GM21619 (cell line): ENCODE data around the gene UCP2.

ENCODE experiments used
- ATAC-seq: cut with Tn5 transposase; IDR thresholded peaks from one replicate; pipeline ENCODE4 v1.9.1; 2021; ENCODE audit not compliant: unreplicated experiment

The UCP2 gene

GRCh38 chr11:74010306-74011300, 28.0 kb upstream of the UCP2 start:
- no peak for ATAC-seq

- no peak for ATAC-seq
Measured at GRCh38 chr11:74009675-74010305, 27.1 kb upstream of the UCP2 start.

DNA sequence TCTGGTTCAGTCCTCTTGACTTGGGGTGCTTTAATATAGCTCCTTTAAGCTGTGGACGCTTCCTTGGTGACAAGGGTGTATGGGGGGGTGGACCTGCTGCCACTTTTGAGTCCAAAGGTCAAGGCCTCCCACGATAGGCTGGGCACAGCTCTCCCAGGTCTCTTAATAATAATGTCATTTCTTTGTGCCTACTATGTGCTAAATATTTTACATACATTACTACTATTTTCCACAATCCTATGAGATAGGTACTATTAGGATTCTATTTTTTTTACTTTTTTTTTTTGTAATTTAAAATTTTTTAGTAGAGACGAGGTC, 26.5 kb upstream of the UCP2 start:
- ATAC-seq = no peak

DNA sequence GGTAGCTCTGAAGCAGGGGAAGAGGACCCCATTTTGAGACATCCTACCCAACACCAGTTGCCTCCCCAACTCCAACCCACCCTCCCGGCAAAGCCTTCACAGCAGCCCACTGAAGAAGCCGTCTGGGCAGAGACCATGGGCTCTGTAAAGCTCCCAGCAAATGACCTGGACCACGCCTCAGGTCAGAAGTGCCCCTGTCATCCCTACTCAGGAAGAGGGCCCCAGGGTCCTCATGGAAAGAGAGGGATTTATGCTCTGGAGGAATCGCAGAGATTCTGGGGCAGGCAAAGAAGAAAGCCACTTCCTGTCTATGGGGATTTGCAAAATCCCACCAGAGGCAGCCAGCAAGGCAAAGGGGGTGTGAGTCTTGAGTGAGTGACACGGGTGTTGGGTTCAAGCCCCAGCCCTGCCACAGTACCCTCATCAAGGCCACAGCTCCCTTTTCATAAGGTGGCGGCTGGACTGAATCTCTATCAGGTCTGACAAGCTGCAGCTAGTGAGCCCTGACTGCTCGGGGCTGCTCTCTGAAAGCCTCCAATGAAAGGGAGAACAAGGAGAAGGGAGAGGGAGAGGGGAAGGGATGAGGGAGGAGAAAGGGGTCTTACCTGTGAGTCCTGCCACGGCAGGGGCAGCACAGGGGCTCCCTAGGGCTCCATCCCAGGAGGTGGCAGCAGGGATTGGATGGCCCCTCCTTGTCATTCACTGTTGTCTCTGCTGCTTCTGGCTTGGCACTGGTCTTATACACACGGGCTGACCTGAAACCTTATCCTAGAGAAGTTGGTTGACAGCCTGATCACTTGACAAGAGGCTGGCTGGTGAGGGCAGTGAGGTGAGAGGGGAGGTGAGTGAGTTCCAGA, 26.0 kb upstream of the UCP2 start, which contains the start of gene UCP3:
UCP3 (minus strand) TSS at position 713 of the 857 bp plus-strand sequence. CDS start 2,043 bp downstream, outside the sequence.
- no peak for ATAC-seq

DNA sequence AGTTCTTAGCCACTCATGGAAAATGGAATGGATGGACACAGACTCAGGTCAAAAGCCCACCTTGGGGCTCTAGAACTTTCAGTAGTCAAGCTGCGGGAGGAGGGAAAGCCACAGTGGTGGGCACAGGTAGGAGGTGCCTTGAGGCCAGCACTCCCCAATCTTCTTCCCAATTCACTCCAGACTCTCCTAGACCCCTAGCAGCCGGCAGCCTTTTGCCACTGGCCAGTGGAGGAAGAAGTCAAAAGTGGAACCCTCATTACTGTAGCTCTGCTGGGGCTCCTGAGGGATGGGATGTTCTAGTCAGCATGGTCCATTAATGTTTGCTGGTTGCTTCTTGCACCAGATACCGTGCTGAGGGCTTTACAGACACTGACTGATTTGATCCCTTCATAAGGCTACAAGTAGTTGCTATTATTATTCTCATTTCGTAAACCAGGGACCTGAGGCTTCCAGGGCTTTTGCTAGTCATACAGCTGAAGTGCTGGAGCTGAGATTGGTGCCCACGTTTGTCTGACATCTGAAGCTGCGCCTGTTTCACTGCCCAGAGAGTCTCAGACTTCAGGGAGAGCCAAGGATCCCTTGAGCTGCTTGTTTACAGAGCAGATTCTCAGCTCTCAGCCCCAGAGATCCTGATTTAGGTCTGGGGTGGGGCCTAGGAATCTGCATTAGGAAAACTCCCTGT, 25.2 kb upstream of the UCP2 start:
- no peak for ATAC-seq

GRCh38 chr11:74006743-74007304, 24.2 kb upstream of the UCP2 start:
- no peak for ATAC-seq

GRCh38 chr11:74005721-74006517, 23.3 kb upstream of the UCP2 start:
- no peak for ATAC-seq

- no peak for ATAC-seq
Measured at GRCh38 chr11:74004759-74005615, 22.3 kb upstream of the UCP2 start.

- ATAC-seq = no peak
Measured at GRCh38 chr11:74004046-74004695, 21.5 kb upstream of the UCP2 start.

DNA sequence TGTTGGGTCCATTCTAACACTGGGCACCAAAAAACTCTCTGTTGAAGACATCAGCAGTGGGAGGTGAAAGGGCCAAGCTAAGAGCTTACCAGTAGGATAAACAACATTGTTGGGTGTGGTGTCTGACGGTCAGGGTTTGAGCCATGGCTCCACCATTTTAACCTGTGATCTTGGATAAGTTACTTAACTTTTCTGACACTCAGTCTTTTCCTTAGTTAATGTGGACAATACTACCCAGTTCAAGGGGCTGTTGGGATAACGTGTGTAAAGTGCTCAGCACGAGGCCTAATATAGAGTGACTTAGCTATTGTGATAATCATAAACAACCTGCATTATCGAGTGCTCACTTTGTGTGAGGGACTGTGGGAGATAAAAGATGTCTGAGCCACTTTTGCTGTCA, 20.2 kb upstream of the UCP2 start:
- no peak for ATAC-seq

GRCh38 chr11:74001822-74002286, 19.2 kb upstream of the UCP2 start:
- no peak for ATAC-seq

GRCh38 chr11:74000307-74001133, 17.9 kb upstream of the UCP2 start:
- no peak for ATAC-seq

DNA sequence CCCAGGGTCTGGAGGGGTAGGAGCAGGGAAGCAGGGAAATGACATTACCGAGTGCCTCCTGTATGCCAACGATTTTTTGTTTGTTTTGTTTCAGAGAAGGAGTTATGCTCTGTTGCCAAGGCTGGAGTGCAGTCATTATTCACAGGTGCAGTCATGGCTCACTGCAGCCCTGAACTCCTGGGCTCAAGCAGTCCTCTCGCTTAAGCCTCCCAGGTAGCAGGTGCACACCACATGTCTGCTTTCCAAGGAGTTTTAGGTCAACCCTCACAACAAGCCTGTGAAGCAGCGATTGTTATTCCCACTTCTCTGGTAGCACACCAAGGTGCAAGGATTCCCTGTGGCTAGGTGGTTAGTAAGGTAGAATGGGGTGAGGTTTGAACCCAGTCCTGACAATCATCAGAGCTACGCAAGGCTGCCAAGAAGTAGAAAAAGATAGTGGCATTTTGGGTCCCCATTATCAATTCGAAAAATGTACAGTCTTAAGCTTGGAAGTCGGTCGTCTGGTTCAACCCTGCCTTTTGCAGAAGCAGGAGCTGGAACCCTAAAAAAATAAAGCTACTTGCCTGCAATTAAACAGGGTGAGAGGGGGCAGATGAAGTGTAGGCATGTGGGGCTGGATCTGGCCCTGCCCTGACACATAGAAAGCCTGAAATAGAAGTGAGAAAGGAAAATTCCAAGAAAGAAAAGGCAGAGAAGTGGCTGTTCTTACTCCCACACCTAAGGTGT, 17.1 kb upstream of the UCP2 start:
- ATAC-seq = no peak

DNA sequence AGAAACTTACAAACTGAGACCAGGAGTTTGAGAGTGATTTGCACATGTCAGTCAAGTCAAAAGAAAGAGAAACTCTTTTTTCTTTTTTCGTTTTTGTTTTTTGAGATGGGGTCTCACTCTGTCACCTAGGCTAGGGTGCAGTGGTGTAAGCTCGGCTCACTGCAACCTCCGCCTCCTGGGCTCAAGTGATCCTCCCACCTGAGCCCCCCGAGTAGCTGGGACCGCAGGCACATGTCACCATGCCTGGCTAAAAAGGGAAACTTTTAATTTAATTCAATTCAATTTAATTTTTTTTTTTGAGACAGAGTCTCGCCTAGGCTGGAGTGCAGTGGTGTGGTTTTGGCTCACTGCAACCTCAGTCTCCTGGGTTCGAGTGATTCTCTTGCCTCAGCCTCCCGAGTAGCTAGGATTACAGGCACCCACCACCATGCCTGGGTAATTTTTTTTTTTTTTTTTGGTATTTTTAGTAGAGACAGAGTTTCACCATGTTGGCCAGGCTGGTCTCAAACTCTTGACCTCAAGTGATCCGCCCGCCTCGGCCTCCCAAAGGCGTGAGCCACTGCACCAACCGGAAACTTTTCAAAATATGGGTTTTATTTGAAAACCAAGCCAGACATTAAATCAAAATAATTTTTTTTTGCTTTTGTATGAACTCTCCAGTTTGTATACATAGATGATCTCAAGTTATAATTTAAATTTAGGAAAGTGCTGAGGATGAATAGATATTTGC, 16.4 kb upstream of the UCP2 start:
- no peak for ATAC-seq

GRCh38 chr11:73997120-73997770, 14.6 kb upstream of the UCP2 start:
- ATAC-seq = no peak
